T-helper 17 cell (primary cell): Measurements from ENCODE around the gene GSG1L. TPM values are rescaled to one million over a fixed set of nuclear protein-coding genes. Genes with fewer than 3 reads are reported as not detected.
A peak's percentile ranks its signal among the peaks of the same experiment; 100 is the strongest.

Source experiments
- ATAC-seq: fragments of 150-1000 bp; cut with Tn5 transposase; 2 replicates; pipeline ENCODE4 v1.10.0; 2021; ENCODE audit warnings: mild to moderate bottlenecking, moderate library complexity
- DNase-seq, 3 donors: peaks; one replicate each; pipeline versions ENCODE4 v3.0.0 to v3.0.0-alpha.2; 2020 to 2021
- H3K9me3 ChIP-seq: one replicate; pipeline ENCODE4 v1.7.0; 2013; ENCODE audit warnings: low read length, mild to moderate bottlenecking; ENCODE audit not compliant: control insufficient read depth, poor library complexity, severe bottlenecking
- H3K27ac Mint-ChIP-seq: one replicate; pipeline ENCODE4 v1.8.0; 2022; ENCODE audit warnings: mild to moderate bottlenecking, moderate library complexity, mixed read lengths
- H3K27me3 Mint-ChIP-seq: one replicate; pipeline ENCODE4 v1.8.0; 2022; ENCODE audit warnings: mixed read lengths
- H3K36me3 Mint-ChIP-seq: one replicate; pipeline ENCODE4 v1.8.0; 2022; ENCODE audit warnings: low read depth, mixed read lengths
- H3K4me1 Mint-ChIP-seq: one replicate; pipeline ENCODE4 v1.8.0; 2022; ENCODE audit warnings: mild to moderate bottlenecking, mixed read lengths
- H3K4me3 Mint-ChIP-seq: one replicate; pipeline ENCODE4 v1.8.0; 2022; ENCODE audit warnings: mild to moderate bottlenecking, moderate library complexity, mixed read lengths
- total RNA-seq, 4 donors: library from RNA in 2 of 4; stranded (reverse) in 2 of 4; gene quantifications; one replicate each; pipeline ENCODE4 v1.2.3 and lab custom pipeline; 2022 to 2026

Gene GSG1L
- total RNA-seq, 2 donors from 2014 or later: not detected

DNA sequence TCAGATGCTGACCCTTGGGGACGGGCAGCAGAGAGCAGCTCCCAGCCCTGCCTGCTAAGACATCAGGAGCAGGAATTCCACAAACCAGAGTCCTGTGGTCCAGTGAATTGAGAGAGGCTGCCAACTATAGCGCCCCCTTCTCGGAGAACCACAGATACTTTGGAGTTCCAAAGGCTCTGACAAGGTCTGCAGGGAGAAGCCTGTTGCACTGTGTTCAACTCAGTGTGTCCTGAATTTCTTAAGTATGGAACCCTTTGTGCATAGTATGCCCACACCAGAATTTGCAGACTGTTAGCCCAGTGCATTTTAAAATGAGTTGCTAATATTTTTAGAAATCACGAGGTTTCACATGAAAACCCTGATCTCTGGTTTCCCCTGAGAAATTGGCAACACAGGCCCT, 290.2 kb downstream of the GSG1L start:
- ATAC-seq (no peak), DNase-seq (no peak)
- H3K4me1 Mint-ChIP-seq: no peaks in the 10 kb centered on the region
- H3K36me3 Mint-ChIP-seq: peaks cover 6% of the 10 kb centered on the region
- no peaks in the 10 kb centered on the region for H3K9me3 ChIP-seq
- H3K27ac Mint-ChIP-seq: no peak overlapping the region
- no peak overlapping the region for H3K4me3 Mint-ChIP-seq
- no peaks in the 10 kb centered on the region for H3K27me3 Mint-ChIP-seq

DNA sequence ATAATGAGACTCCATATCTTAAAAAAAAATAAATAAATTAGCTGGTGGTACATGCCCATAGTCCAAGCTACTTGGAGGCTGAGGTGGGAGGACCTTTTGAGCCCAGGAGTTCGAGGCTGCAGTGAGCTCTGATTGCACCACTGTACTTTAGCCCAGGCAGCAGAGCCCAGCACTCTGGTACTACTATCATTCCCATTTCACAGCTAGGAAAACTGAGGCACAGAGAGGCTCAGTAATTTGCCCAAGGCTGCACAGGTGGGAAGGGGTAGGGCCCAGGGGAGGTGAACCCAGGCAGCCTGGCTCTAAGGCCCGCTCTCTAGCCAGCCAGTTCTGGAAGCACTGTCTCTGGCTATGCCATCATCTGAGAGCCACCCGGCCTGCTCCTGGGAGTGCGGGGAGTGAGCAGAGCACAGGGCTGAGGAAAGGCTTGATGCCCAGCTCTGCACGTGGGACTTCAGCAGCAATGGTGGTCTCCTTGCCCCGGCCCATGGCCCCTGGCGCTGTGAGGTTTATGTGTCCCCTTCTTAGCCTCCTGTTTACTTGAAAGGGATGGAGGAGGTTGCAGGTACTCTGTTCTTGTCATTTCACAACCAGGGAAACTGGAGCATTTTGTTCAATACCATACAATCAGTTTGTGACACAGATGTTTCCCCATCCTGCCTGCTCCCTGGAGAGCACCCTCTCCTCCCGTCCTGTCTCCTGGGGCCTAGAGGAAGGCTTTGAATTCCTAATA, 291.3 kb downstream of the GSG1L start:
- H3K9me3 ChIP-seq: no peaks in the 10 kb centered on the region
- ATAC-seq (no peak), DNase-seq (no peak)
- Mint-ChIP-seq H3K36me3 (peaks cover 6% of the 10 kb centered on the region), H3K27me3 (no peaks in the 10 kb centered on the region), H3K4me1 (no peaks in the 10 kb centered on the region), H3K4me3 (no peak overlapping the region), H3K27ac (peak overlapping the region; percentile 49)

DNA sequence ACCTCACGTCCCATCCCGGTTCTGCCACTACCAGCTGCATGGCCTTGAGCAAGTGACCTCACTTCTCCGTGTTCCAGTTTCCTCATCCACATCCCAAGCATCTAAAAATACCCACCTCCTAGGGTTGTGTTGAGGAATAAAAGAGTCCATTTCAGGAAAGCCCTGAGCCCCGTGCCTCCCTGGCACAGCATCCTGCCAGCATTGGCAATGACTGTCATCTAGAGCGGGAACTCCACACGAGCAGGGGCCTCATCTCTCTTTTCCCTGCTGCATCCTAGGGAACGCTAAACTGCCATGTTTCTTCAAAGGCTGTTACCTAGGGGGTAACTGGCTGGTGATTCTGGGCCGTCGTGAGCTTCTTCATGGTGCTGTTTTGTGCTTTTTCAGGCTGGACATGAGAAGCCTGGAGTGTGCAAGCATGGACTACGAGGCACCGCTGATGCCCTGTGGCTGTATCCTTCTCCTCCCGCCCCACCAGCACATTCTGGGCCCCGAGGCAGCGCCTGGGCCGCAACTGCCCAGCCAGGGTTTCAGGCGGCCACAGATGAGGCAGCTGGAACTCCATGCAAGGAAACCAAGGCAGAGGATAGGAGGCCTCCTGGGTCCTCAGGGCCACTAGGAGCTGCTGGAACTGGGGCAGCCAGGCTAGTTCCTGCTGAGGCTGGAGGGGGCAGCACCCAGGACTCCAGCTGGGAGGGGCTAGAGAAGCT, 292.2 kb downstream of the GSG1L start:
- DNase-seq (no peak), ATAC-seq (no peak)
- peaks cover 6% of the 10 kb centered on the region for H3K36me3 Mint-ChIP-seq
- H3K4me1 Mint-ChIP-seq: no peaks in the 10 kb centered on the region
- no peaks in the 10 kb centered on the region for H3K27me3 Mint-ChIP-seq
- H3K9me3 ChIP-seq: no peaks in the 10 kb centered on the region
- no peak overlapping the region for H3K4me3 Mint-ChIP-seq
- H3K27ac Mint-ChIP-seq: peak overlapping the region; percentile 49

DNA sequence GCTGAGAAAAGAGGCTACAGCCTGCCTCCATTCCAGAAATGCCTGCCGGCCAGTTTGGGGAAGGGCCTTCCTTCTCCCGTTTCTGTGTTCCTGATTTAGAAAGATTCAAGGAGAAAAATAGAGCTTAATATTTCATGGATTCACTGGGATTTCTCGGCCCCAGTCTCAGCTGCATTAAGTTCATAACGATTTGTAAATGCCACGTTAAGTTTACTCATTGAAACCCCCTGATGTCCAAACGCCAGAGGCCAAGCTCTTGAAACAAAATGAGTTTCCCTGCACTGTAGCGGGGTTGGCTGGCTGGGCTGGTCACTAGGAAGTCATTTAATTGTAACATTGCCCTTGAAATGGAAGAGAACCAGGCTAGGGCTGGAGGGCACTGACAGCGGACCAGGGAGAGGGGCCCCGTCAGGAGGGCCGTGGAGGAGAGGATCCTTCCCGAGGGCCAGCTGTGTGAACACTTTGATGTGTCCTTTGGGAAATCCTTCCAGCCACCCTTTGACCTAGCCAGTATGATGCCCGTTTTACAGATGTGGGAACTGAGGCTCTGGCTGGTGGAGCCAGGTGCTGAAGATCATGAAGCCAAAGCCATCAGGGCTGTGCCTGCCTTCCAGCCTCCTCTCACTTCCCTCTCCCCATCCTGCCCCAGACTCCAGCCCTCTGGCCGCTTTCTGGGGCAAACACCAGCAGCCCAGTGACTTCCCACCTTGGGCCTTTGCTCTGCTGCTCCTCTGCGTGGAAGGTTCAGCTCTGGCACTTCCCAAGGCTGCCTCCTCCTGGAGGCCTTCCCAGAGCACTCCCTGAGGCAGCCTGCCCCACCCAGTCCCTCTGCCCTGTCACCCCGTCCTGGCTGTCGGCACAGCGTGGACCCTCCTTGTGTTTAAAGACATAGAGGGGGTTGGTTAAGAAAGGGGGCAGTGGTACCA, 293.0 kb downstream of the GSG1L start:
- ATAC-seq (no peak), DNase-seq (no peak)
- H3K9me3 ChIP-seq: no peaks in the 10 kb centered on the region
- no peaks in the 10 kb centered on the region for H3K27me3 Mint-ChIP-seq
- H3K36me3 Mint-ChIP-seq: peaks cover 8% of the 10 kb centered on the region
- no peak overlapping the region for H3K4me3 Mint-ChIP-seq
- H3K27ac Mint-ChIP-seq: no peak overlapping the region
- no peaks in the 10 kb centered on the region for H3K4me1 Mint-ChIP-seq

DNA sequence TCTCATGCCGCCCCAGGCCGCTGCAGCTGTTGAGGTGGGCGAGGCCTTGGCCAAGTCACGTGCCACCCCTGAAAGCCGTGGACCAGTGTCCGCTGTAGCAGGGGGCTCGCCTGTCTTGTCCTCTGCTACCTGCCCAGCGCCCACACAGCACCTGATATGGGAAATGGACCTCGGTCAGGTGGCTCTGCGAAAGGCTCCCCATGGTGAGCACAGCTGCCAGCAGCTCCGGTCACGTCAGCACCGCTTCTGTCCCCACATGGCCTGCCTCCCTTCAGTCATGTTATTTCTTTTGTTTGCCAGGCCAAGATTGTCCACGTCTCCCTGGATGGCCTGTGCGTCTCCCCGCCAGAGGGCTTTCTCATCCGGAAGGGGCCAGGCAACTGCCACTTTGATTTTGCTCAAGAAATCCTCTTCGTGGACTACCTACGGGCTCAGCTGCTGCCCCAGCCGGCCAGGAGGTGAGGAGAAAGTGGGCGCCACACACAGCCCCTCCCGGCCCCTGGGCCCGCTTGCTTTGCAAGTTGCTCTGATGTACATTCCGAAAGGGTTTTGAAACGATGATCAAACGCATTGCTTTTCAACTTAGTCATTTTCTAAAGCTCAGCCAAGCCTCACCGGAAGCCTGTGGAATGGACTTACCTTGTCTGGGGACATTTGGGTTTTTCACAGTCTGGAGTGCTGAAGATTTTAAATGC, 293.8 kb downstream of the GSG1L start:
- Mint-ChIP-seq H3K27me3 (no peaks in the 10 kb centered on the region), H3K36me3 (peaks cover 9% of the 10 kb centered on the region), H3K4me1 (no peaks in the 10 kb centered on the region), H3K27ac (no peak overlapping the region), H3K4me3 (no peak overlapping the region)
- ATAC-seq (no peak), DNase-seq (no peak)
- no peaks in the 10 kb centered on the region for H3K9me3 ChIP-seq

DNA sequence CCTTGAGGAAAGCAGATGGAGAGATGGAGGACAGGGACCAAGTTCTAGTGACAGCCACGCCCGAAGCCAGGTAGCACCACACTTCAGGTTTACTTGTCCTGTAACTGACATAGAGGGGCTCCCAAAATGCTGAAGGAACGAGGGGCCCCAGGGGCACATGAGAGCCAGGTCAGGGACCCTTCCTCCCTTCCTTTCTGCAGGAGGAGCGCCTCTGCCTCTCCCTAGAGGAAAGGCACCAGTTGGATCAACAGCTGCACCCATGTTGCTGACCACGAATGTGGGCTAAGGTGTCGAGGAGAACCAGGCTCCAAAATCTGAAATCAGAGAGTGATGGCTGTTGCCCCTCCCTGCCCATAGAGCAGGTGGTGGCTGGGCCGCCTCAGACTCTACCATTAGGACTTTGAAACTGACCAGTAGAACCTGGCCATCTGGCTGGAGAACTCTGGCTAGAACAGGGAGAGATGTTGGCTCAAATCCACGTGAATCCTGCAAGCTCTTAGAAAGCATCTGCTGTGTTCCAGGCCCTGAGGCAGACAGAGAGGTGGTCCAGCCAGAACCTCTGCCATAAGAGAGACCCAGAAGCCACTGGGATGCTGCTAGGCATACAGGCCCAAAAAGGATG, 294.8 kb downstream of the GSG1L start:
- Mint-ChIP-seq H3K36me3 (peaks cover 8% of the 10 kb centered on the region), H3K4me3 (no peak overlapping the region), H3K4me1 (no peaks in the 10 kb centered on the region), H3K27me3 (no peaks in the 10 kb centered on the region), H3K27ac (no peak overlapping the region)
- ATAC-seq (no peak), DNase-seq (no peak)
- no peaks in the 10 kb centered on the region for H3K9me3 ChIP-seq

DNA sequence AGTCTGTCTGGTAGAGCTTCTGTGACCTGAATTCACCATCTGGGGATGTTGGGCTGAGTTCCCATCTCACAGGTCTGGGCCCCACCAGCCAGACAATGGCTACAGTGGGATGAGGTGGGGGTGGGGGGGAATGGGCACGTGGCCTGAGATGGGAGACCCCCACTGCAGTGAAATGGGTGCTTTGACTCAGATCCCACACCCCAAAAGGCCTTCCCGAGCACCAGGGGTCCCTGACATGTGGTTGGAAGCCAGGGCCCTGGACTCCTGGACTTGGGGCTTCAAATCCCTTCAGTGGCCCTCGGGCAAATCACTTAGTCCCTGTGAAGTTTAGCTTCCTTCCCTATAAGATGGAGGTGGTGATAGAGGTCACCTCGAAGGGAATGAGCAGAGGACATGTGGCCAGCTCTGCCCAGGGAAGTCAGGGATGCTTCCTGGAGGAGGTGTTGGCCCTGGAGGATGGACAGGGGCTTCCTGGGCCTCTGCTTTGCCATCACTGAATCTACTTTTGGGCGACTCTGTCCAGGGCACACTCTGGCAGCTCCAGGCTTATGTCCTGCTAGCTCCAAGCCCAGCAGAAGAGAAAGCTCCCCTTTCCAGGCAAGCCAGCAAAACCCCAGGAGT, 295.4 kb downstream of the GSG1L start:
- no peak for DNase-seq
- H3K4me1 Mint-ChIP-seq: no peaks in the 10 kb centered on the region
- H3K4me3 Mint-ChIP-seq: no peak overlapping the region
- peaks cover 8% of the 10 kb centered on the region for H3K36me3 Mint-ChIP-seq
- no peaks in the 10 kb centered on the region for H3K9me3 ChIP-seq
- no peak for ATAC-seq
- H3K27me3 Mint-ChIP-seq: no peaks in the 10 kb centered on the region
- no peak overlapping the region for H3K27ac Mint-ChIP-seq

DNA sequence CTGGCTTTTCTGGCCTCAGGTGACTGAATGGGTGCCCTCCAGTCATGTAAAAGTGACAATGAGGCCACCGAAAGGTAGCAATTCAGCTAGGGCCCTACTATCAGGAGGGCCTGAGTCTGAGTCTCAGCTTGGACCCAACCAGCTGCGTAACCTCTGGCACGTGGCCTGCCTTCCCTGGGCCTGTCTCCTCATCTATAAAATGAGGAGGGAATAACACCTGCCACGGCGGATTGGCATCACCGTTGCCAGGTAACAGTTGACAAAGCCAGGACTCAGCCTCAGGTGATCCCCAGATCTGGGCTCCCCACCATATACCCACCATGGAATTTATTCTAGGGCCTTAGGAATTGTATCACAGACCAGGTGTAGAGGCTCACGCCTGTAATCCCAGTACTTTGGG, 296.4 kb downstream of the GSG1L start:
- no peaks in the 10 kb centered on the region for H3K27me3 Mint-ChIP-seq
- ATAC-seq: no peak

DNA sequence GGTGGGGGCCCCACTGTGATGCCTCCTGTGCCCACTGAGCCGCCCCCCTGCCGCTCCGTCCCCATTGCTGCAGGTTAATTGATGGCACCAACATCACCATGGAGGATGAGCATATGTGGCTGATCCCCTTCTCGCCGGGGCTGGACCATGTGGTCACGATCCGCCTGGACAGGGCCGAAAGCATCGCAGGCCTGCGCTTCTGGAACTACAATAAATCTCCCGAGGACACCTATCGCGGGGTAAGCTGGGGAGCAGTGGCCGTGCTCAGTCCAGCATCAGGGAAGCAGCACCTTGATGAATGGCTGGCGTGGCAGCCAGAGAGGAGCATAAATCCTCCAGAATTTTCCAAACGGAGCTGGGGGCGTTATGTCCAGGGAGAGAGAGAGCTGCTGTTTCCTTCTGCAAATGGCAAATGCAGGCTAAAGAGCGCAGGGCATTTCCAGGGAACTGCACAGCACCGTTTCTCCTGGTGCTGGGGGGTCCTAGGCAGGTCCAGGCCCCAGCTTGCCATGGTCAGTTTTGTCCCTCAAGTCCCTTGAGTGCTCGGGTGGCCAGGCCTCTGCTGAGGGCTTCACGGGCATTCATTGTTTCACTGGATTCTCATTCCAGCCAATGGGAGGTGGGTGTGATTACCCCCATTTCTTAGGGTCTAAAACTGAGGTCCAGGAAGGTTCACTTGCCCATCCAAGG, 297.1 kb downstream of the GSG1L start:
- Mint-ChIP-seq H3K36me3 (peaks cover 10% of the 10 kb centered on the region), H3K27me3 (no peaks in the 10 kb centered on the region), H3K4me3 (no peak overlapping the region), H3K27ac (no peak overlapping the region), H3K4me1 (no peaks in the 10 kb centered on the region)
- no peak for DNase-seq
- ATAC-seq: no peak
- no peaks in the 10 kb centered on the region for H3K9me3 ChIP-seq

More for the DNA sequence above, 296.4 kb downstream of the GSG1L start:
- H3K36me3 Mint-ChIP-seq: peaks cover 8% of the 10 kb centered on the region
- no peaks in the 10 kb centered on the region for H3K9me3 ChIP-seq
- no peaks in the 10 kb centered on the region for H3K4me1 Mint-ChIP-seq
- no peak overlapping the region for H3K4me3 Mint-ChIP-seq
- no peak overlapping the region for H3K27ac Mint-ChIP-seq
- no peak for DNase-seq

DNA sequence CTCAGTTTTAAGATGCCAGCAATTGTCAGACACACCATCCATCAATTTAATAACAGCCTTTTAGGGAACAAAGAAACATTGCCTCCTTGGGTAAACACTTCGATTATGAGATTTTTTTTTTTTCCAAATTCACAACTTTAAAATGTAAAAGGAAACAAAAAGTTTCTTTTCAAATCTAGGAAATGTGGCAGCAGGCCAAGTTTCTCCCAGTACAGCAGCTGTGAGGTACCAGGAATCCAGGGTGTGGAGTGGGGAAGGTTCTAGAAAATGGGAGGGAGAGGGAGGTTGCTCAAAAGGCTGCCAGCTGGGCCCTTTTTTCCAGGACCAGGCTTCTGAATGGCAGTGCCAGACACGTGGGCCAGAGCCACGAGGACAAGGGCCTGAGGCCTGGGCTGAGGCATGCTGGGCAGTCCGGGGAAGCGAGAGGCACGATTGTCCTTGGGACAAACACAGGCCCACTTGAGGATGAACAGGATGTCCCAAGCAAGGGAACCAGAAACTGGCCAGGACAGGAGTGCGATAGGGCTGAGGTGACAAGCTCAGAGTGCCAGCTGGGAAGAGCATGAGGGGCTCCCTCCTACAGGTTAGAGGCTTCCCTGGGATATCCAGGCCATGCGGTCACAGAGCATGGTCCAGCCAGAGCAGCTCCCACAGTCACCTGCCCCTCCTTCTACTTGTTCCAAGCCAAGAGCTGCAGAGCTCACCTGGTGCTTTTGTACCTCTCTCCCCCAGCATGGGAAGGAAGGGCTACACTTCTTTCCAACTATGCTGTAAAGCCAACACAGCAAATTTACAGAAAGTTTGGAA, 298.4 kb downstream of the GSG1L start:
- Mint-ChIP-seq H3K36me3 (peaks cover 9% of the 10 kb centered on the region), H3K27me3 (no peaks in the 10 kb centered on the region), H3K4me3 (no peak overlapping the region), H3K27ac (no peak overlapping the region), H3K4me1 (no peaks in the 10 kb centered on the region)
- ATAC-seq (no peak), DNase-seq (no peak)
- H3K9me3 ChIP-seq: no peaks in the 10 kb centered on the region

DNA sequence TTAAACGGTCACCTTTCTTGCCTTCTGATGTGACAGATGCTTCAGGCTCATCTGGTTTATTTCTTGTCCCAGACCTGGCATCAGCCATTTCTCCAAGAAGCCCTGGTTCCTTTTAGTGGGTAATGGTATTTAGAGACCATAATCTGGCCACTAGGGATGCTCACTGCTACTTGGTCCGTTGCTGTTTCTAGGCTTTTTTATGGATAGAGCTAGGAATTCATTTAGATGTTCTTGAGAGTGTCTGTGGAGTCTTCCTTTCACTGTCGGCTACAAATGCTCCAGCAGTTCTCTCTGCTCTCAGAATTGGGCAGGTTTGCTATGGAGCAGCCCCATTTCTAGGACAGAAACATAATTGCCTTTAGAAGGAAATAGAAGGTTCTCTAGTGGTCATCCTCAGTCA, 299.1 kb downstream of the GSG1L start:
- Mint-ChIP-seq H3K36me3 (peaks cover 9% of the 10 kb centered on the region), H3K4me3 (no peak overlapping the region), H3K27ac (no peak overlapping the region), H3K4me1 (no peaks in the 10 kb centered on the region), H3K27me3 (no peaks in the 10 kb centered on the region)
- no peak for ATAC-seq
- H3K9me3 ChIP-seq: no peaks in the 10 kb centered on the region
- DNase-seq: no peak
